GM23248 (cell line): ENCODE data around the gene CDH10. TPM values are rescaled to one million over a fixed set of nuclear protein-coding genes. Genes with fewer than 3 reads are reported as not detected.

Experiments used
- DNase-seq: peaks from one replicate; pipeline ENCODE4 v3.0.0-alpha.2; 2015
- H2AFZ ChIP-seq: fragments of 200-600 bp; sonication (generic); 2 replicates; pipeline ENCODE4 v1.6.1; 2016; ENCODE audit warnings: antibody characterized with exemption
- H3F3A ChIP-seq: fragments of 200-600 bp; sonication (generic); 2 replicates; pipeline ENCODE4 v1.6.1; 2016; ENCODE audit warnings: mild to moderate bottlenecking, antibody characterized with exemption, mixed run types; ENCODE audit not compliant: insufficient read depth
- H3K27ac ChIP-seq: fragments of 200-600 bp; sonication (generic); 2 replicates; pipeline ENCODE4 v1.5.1; 2016; ENCODE audit warnings: mild to moderate bottlenecking
- H3K27me3 ChIP-seq: fragments of 200-600 bp; sonication (generic); replicated peaks from 2 replicates; pipeline ENCODE4 v1.6.1; 2016; ENCODE audit warnings: mild to moderate bottlenecking; ENCODE audit not compliant: insufficient read depth
- H3K36me3 ChIP-seq: fragments of 200-600 bp; sonication (generic); 2 replicates; pipeline ENCODE4 v1.6.1; 2016; ENCODE audit warnings: low read depth, mild to moderate bottlenecking
- H3K4me1 ChIP-seq: fragments of 200-600 bp; sonication (generic); 2 replicates; pipeline ENCODE4 v1.6.1; 2016; ENCODE audit warnings: mild to moderate bottlenecking; ENCODE audit not compliant: insufficient read depth
- H3K4me2 ChIP-seq: fragments of 200-600 bp; sonication (generic); one replicate; pipeline ENCODE4 v1.6.1; 2016; ENCODE audit warnings: mild to moderate bottlenecking; ENCODE audit not compliant: unreplicated experiment
- H3K4me3 ChIP-seq: fragments of 200-600 bp; sonication (generic); 2 replicates; pipeline ENCODE4 v1.5.1; 2016; ENCODE audit warnings: mild to moderate bottlenecking
- H3K79me2 ChIP-seq: fragments of 200-600 bp; sonication (generic); 2 replicates; pipeline ENCODE4 v1.6.1; 2016; ENCODE audit warnings: mild to moderate bottlenecking; ENCODE audit not compliant: insufficient read depth
- H3K9ac ChIP-seq: fragments of 200-600 bp; sonication (generic); 2 replicates; pipeline ENCODE4 v1.6.1; 2016; ENCODE audit warnings: mild to moderate bottlenecking
- H3K9me2 ChIP-seq: fragments of 200-600 bp; sonication (generic); 2 replicates; pipeline ENCODE4 v1.6.1; 2016; ENCODE audit warnings: mixed run types, mild to moderate bottlenecking, moderate library complexity; ENCODE audit not compliant: insufficient read depth
- H3K9me3 ChIP-seq: fragments of 200-600 bp; sonication (generic); one replicate; pipeline ENCODE4 v1.6.1; 2017; ENCODE audit warnings: low read depth
- H4K20me1 ChIP-seq: fragments of 200-600 bp; sonication (generic); 2 replicates; pipeline ENCODE4 v1.6.0; 2016; ENCODE audit not compliant: insufficient read depth
- EZH2 ChIP-seq: fragments of 200-600 bp; sonication (generic); IDR thresholded peaks from 2 replicates; pipeline ENCODE4 v1.6.1; 2018; ENCODE audit warnings: antibody characterized with exemption, mild to moderate bottlenecking; ENCODE audit not compliant: insufficient read depth, poor library complexity, severe bottlenecking
- EZH2phosphoT487 ChIP-seq: fragments of 200-600 bp; sonication (generic); IDR thresholded peaks from 2 replicates; pipeline ENCODE4 v1.6.1; 2018; ENCODE audit warnings: antibody characterized with exemption, moderate library complexity, mild to moderate bottlenecking, low read depth; ENCODE audit not compliant: insufficient read depth
- WGBS, 2 experiments: methylation state at CpG; one replicate each; pipeline ENCODE4 v1.1.6; 2015 to 2017; ENCODE audit warnings: low lambda C conversion rate in 2 of 2, low coverage in 1 of 2; ENCODE audit errors: missing lambda C conversion rate in 2 of 2; 5-methylcytosine and 5-hydroxymethylcytosine counted together
- in situ Hi-C: fragments of 300-500 bp; cut with MboI; formaldehyde crosslinking; loops from 2 replicates; pipeline ENCODE4 v1.15.0; 2020
- polyA plus RNA-seq: library from polyadenylated mRNA; unstranded; fragments of >200 nt; fragmentation: Nextera tagmentation; extraction: Ambion mirVana; gene quantifications from 2 replicates; pipeline ENCODE4 v1.2.1, GENCODE V29; 2016
- total RNA-seq: library from RNA; depleted of rRNA; stranded (reverse); fragments of >200 nt; shearing (Covaris generic); gene quantifications from 2 replicates; pipeline ENCODE4 v1.2.3, GENCODE V29; 2014

Gene CDH10
- total and polyA plus RNA-seq, 2 experiments from 2014 or later, result 2.1 to 5.7 TPM

GRCh38 chr5:24496268-24496667 is 148.5 kb downstream of the CDH10 start:
- H3F3A ChIP-seq, result no peaks in the 10 kb centered on the region
- no peak overlapping the region for H2AFZ ChIP-seq
- TF ChIP-seq EZH2 (no peak), EZH2phosphoT487 (no peak)
- no peaks in the 10 kb centered on the region for H3K36me3 ChIP-seq
- H3K27me3 ChIP-seq, result no peaks in the 10 kb centered on the region
- no peaks in the 10 kb centered on the region for H3K9me3 ChIP-seq
- no peak overlapping the region for H3K4me2 ChIP-seq
- no peak for DNase-seq
- no peaks in the 10 kb centered on the region for H3K4me1 ChIP-seq
- H3K9me2 ChIP-seq, result no peaks in the 10 kb centered on the region
- no peak overlapping the region for H3K4me3 ChIP-seq
- in situ Hi-C loops, result no loop called here
- no peak overlapping the region for H3K27ac ChIP-seq
- no peaks in the 10 kb centered on the region for H4K20me1 ChIP-seq
- H3K9ac ChIP-seq, result no peak overlapping the region
- no peaks in the 10 kb centered on the region for H3K79me2 ChIP-seq
- 27 to 33% methylated on average over 2 of the region's 2 CpGs for WGBS, 2 experiments

GRCh38 chr5:24492229-24492628 is 152.5 kb downstream of the CDH10 start:
- H3K4me1 ChIP-seq, result no peaks in the 10 kb centered on the region
- TF ChIP-seq EZH2phosphoT487 (no peak), EZH2 (no peak)
- no peaks in the 10 kb centered on the region for H3K79me2 ChIP-seq
- 56 to 58% methylated on average over 3 of the region's 3 CpGs for WGBS, 2 experiments
- no peak overlapping the region for H2AFZ ChIP-seq
- no peaks in the 10 kb centered on the region for H3K9me3 ChIP-seq
- no peak overlapping the region for H3K4me3 ChIP-seq
- DNase-seq, result no peak
- H3K4me2 ChIP-seq, result no peak overlapping the region
- in situ Hi-C loops, result no loop called here
- H4K20me1 ChIP-seq, result no peaks in the 10 kb centered on the region
- H3K9ac ChIP-seq, result no peak overlapping the region
- H3K36me3 ChIP-seq, result no peaks in the 10 kb centered on the region
- no peaks in the 10 kb centered on the region for H3K27me3 ChIP-seq
- H3F3A ChIP-seq, result no peaks in the 10 kb centered on the region
- no peak overlapping the region for H3K27ac ChIP-seq
- no peaks in the 10 kb centered on the region for H3K9me2 ChIP-seq

- DNase-seq, result no peak
- in situ Hi-C loops, result no loop called here
Measured at GRCh38 chr5:24491490-24491889, 153.3 kb downstream of the CDH10 start.

GRCh38 chr5:24487368-24488229 is 157.2 kb downstream of the CDH10 start:
- 74 to 76% methylated on average over 19 of the region's 19 CpGs for WGBS, 2 experiments
- Histone ChIP-seq H3K9me3 (no peaks in the 10 kb centered on the region), H3K9me2 (no peaks in the 10 kb centered on the region), H2AFZ (no peak overlapping the region), H3F3A (no peaks in the 10 kb centered on the region), H3K27ac (no peak overlapping the region), H3K4me3 (no peak overlapping the region), H3K4me1 (no peaks in the 10 kb centered on the region), H3K27me3 (no peaks in the 10 kb centered on the region), H3K36me3 (no peaks in the 10 kb centered on the region), H3K79me2 (no peaks in the 10 kb centered on the region), H4K20me1 (no peaks in the 10 kb centered on the region), H3K9ac (no peak overlapping the region), H3K4me2 (no peak overlapping the region)
- no peak for DNase-seq
- in situ Hi-C loops, result no loop called here
- TF ChIP-seq EZH2phosphoT487, result no peak
- no peak for TF ChIP-seq EZH2

More at GRCh38 chr5:24491490-24491889, 153.3 kb downstream of the CDH10 start:
- no peak overlapping the region for H2AFZ ChIP-seq
- H3K9me2 ChIP-seq, result no peaks in the 10 kb centered on the region
- no peak overlapping the region for H3K4me2 ChIP-seq
- no peaks in the 10 kb centered on the region for H3K36me3 ChIP-seq
- no peak overlapping the region for H3K27ac ChIP-seq
- H4K20me1 ChIP-seq, result no peaks in the 10 kb centered on the region
- TF ChIP-seq EZH2phosphoT487 (no peak), EZH2 (no peak)
- no peaks in the 10 kb centered on the region for H3F3A ChIP-seq
- WGBS, 2 experiments, result 67% methylated on average over 3 of the region's 3 CpGs
- no peaks in the 10 kb centered on the region for H3K79me2 ChIP-seq
- H3K9ac ChIP-seq, result no peak overlapping the region
- no peaks in the 10 kb centered on the region for H3K9me3 ChIP-seq
- no peaks in the 10 kb centered on the region for H3K27me3 ChIP-seq
- no peak overlapping the region for H3K4me3 ChIP-seq
- no peaks in the 10 kb centered on the region for H3K4me1 ChIP-seq
